Astrocyte of the spinal cord (primary cell): Measurements from ENCODE around the gene BCL2L13.

Experiments used
- DNase-seq: peaks from one replicate; pipeline ENCODE4 v3.0.0; 2011; ENCODE audit warnings: low read depth, low spot score
- H3K4me3 ChIP-seq: 2 replicates; pipeline ENCODE4 v1.5.1; 2011; ENCODE audit warnings: low read depth, mild to moderate bottlenecking, low read length, moderate library complexity
- CTCF ChIP-seq: IDR thresholded peaks from 2 replicates; pipeline ENCODE4 v1.5.1; 2012; ENCODE audit warnings: low read depth, mild to moderate bottlenecking, low read length, inconsistent platforms
- in situ Hi-C: cut with HindIII; loops from 2 replicates; pipeline ENCODE4 v1.10.0; 2017; ENCODE audit warnings: low sequenced_read_pairs

BCL2L13 gene

GRCh38 chr22:17767233-17768065, 128.9 kb downstream of the BCL2L13 start:
- H3K4me3 ChIP-seq, result no peak overlapping the region
- in situ Hi-C loops, result no loop called here
- TF ChIP-seq CTCF, result no peak
- DNase-seq, result no peak

- TF ChIP-seq CTCF, result no peak
- no peak overlapping the region for H3K4me3 ChIP-seq
- in situ Hi-C loops, result no loop called here
These were observed 130.6 kb downstream of the BCL2L13 start for GRCh38 chr22:17769013-17769715.

GRCh38 chr22:17769716-17770082, 131.1 kb downstream of the BCL2L13 start:
- H3K4me3 ChIP-seq, result no peak overlapping the region
- in situ Hi-C loops, result no loop called here
- TF ChIP-seq CTCF, result no peak
- no peak for DNase-seq

More at GRCh38 chr22:17769013-17769715, 130.6 kb downstream of the BCL2L13 start:
- no peak for DNase-seq

- H3K4me3 ChIP-seq, result no peak overlapping the region
- no peak for DNase-seq
- TF ChIP-seq CTCF, result no peak
- in situ Hi-C loops, result no loop called here
These were observed 131.9 kb downstream of the BCL2L13 start for GRCh38 chr22:17770180-17771077.

- no peak for TF ChIP-seq CTCF
- H3K4me3 ChIP-seq, result peak overlapping the region; percentile 61
- in situ Hi-C loops, result no loop called here
- DNase-seq, result no peak
These were observed 133.8 kb downstream of the BCL2L13 start for GRCh38 chr22:17772249-17772957.
